Measurements from ENCODE around the gene PKN3.
"Not testable (repeated sequence)": the region's sequence is repeated elsewhere in the genome, so short reads cannot be mapped to it uniquely, and the experiment has no call there.

The PKN3 gene

GRCh38 chr9:128694344-128694743, 8.0 kb upstream of the PKN3 start:
- no peak for DNase-seq

- no peak for DNase-seq
These were observed 5.2 kb upstream of the PKN3 start for GRCh38 chr9:128696923-128697707.

GRCh38 chr9:128699096-128699795, 3.1 kb upstream of the PKN3 start:
- not testable (repeated sequence) for DNase-seq

- DNase-seq, result no peak
These were observed 962 bp upstream of the PKN3 start for GRCh38 chr9:128701227-128701854.

GRCh38 chr9:128702949-128703615, 779 bp downstream of the PKN3 start:
- DNase-seq, result no peak

GRCh38 chr9:128703616-128704355, 1.5 kb downstream of the PKN3 start:
- DNase-seq, result no peak

GRCh38 chr9:128704356-128704670, 2.0 kb downstream of the PKN3 start:
- DNase-seq, result no peak

GRCh38 chr9:128705051-128705965, 3.0 kb downstream of the PKN3 start:
- no peak for DNase-seq

GRCh38 chr9:128706045-128706444, 3.7 kb downstream of the PKN3 start:
- no peak for DNase-seq

GRCh38 chr9:128706671-128707381, 4.5 kb downstream of the PKN3 start:
- DNase-seq, result no peak

GRCh38 chr9:128707446-128707845, 5.1 kb downstream of the PKN3 start:
- no peak for DNase-seq

GRCh38 chr9:128712451-128713410, 10.4 kb downstream of the PKN3 start:
- no peak for DNase-seq

- no peak for DNase-seq
These were observed 11.1 kb downstream of the PKN3 start for GRCh38 chr9:128713411-128713780.

- DNase-seq, result no peak
These were observed 11.8 kb downstream of the PKN3 start for GRCh38 chr9:128713941-128714573.

- no peak for DNase-seq
These were observed 12.5 kb downstream of the PKN3 start for GRCh38 chr9:128714586-128715435.

- DNase-seq, result no peak
These were observed 13.1 kb downstream of the PKN3 start for GRCh38 chr9:128715436-128715750.

- DNase-seq, result no peak
These were observed 14.4 kb downstream of the PKN3 start for GRCh38 chr9:128716581-128717254.

GRCh38 chr9:128718047-128718446, 15.7 kb downstream of the PKN3 start:
- DNase-seq, result no peak

Measured in DMS 273 treated with DMSO at 0.1 percent for 48 hours (cell line).